IgD-negative memory B cell (primary cell): ENCODE data around the gene GNG7. TPM values are rescaled to one million over a fixed set of nuclear protein-coding genes. Genes with fewer than 3 reads are reported as not detected.
"Not testable (repeated sequence)": the region's sequence is repeated elsewhere in the genome, so short reads cannot be mapped to it uniquely, and the experiment has no call there.

ENCODE experiments used
- H3K27ac Mint-ChIP-seq, 3 donors: one replicate each; pipeline ENCODE4 v1.8.0; 2020 to 2022; ENCODE audit warnings: mild to moderate bottlenecking in 3 of 3, mixed read lengths in 3 of 3, moderate library complexity in 1 of 3
- H3K27me3 Mint-ChIP-seq: one replicate; pipeline ENCODE4 v1.8.0; 2021; ENCODE audit warnings: mixed read lengths
- H3K36me3 Mint-ChIP-seq: one replicate; pipeline ENCODE4 v1.8.0; 2020; ENCODE audit warnings: mild to moderate bottlenecking, mixed read lengths
- H3K4me1 Mint-ChIP-seq, 3 donors: one replicate each; pipeline ENCODE4 v1.8.0; 2020 to 2022; ENCODE audit warnings: mixed read lengths in 3 of 3, mild to moderate bottlenecking in 1 of 3
- H3K4me3 Mint-ChIP-seq, 4 donors: one replicate each; pipeline ENCODE4 v1.8.0; 2020 to 2022; ENCODE audit warnings: mild to moderate bottlenecking in 4 of 4, mixed read lengths in 4 of 4, moderate library complexity in 3 of 4
- H3K9me3 Mint-ChIP-seq, 3 donors: one replicate each; pipeline ENCODE4 v1.8.0; 2020 to 2021; ENCODE audit warnings: mixed read lengths in 3 of 3, mild to moderate bottlenecking in 1 of 3
- polyA plus RNA-seq: library from polyadenylated mRNA; unstranded; fragments of 300-500 nt; fragmentation: Illumina TruSeq; gene quantifications from one replicate; pipeline ENCODE4 v1.2.3, GENCODE V29; 2021

GNG7 gene
- polyA plus RNA-seq, 1 donor from 2014 or later, result 74.6 TPM

- peaks cover 23 to 31% (median 26%) of the 10 kb centered on the region in 3 donors for H3K4me1 Mint-ChIP-seq
Observed at GRCh38 chr19:2659856-2660432, 42.5 kb downstream of the GNG7 start.

DNA sequence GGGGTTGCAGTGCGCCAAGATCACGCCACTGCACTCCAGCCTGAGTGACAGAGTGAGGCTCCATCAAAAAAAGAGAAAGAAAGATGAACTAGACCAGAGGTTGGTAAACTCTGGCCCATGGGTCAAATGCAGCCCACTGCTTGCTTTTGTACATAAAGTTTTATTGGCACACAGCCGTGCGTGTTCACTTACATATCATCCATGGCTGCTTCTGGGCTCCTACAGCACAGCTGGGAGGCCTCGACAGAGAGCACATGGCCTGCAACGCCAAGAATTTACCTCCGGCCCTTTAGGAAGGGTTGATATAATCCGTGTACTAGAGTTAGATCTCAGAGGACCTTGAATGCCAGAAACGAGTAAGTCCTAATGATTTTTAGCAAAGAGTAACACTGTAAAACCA is 46.0 kb downstream of the GNG7 start:
- H3K36me3 Mint-ChIP-seq, result peaks cover 8% of the 10 kb centered on the region
- no peaks in the 10 kb centered on the region for H3K27me3 Mint-ChIP-seq
- peak overlapping the region in 2 of 3 donors; percentile 31 to 46 for H3K27ac Mint-ChIP-seq
- H3K4me3 Mint-ChIP-seq, result no peak overlapping the region
- no peaks in the 10 kb centered on the region for H3K9me3 Mint-ChIP-seq
- H3K4me1 Mint-ChIP-seq, result peaks cover 17 to 27% (median 20%) of the 10 kb centered on the region in 3 donors

More at GRCh38 chr19:2659856-2660432, 42.5 kb downstream of the GNG7 start:
- peaks cover 15% of the 10 kb centered on the region for H3K36me3 Mint-ChIP-seq
- peak overlapping the region in 1 of 4 donors; percentile 33 for H3K4me3 Mint-ChIP-seq
- H3K9me3 Mint-ChIP-seq, result peaks cover 0 to 5% (median 0%) of the 10 kb centered on the region in 3 donors
- H3K27me3 Mint-ChIP-seq, result peaks cover 3% of the 10 kb centered on the region
- H3K27ac Mint-ChIP-seq, result peak overlapping the region in 2 of 3 donors; percentile 70 to 91

- no peaks in the 10 kb centered on the region for H3K27me3 Mint-ChIP-seq
- peak overlapping the region; percentile 31 to 89 (median 64) for H3K27ac Mint-ChIP-seq
- H3K9me3 Mint-ChIP-seq, result no peaks in the 10 kb centered on the region
- H3K36me3 Mint-ChIP-seq, result peaks cover 8% of the 10 kb centered on the region
- peaks cover 17 to 32% (median 26%) of the 10 kb centered on the region in 3 donors for H3K4me1 Mint-ChIP-seq
- H3K4me3 Mint-ChIP-seq, result peak overlapping the region in 2 of 4 donors; percentile 43 to 77
Observed at GRCh38 chr19:2653710-2654707, 48.5 kb downstream of the GNG7 start.

- Mint-ChIP-seq H3K27ac (peak overlapping the region in 2 of 3 donors; percentile 71 to 90), H3K9me3 (no peaks in the 10 kb centered on the region), H3K4me3 (peak overlapping the region in 1 of 4 donors; percentile 77), H3K4me1 (peaks cover 16 to 27% (median 27%) of the 10 kb centered on the region in 3 donors), H3K27me3 (no peaks in the 10 kb centered on the region), H3K36me3 (peaks cover 12% of the 10 kb centered on the region)
Observed at GRCh38 chr19:2653218-2653617, 49.3 kb downstream of the GNG7 start.

- no peaks in the 10 kb centered on the region for H3K27me3 Mint-ChIP-seq
- H3K9me3 Mint-ChIP-seq, result no peaks in the 10 kb centered on the region
- peaks cover 13 to 27% (median 24%) of the 10 kb centered on the region in 3 donors for H3K4me1 Mint-ChIP-seq
- peaks cover 12% of the 10 kb centered on the region for H3K36me3 Mint-ChIP-seq
- peak overlapping the region; percentile 71 to 90 (median 80) for H3K27ac Mint-ChIP-seq
- peak overlapping the region in 3 of 4 donors; percentile 60 to 77 (median 67) for H3K4me3 Mint-ChIP-seq
Observed at GRCh38 chr19:2652504-2653099, 49.9 kb downstream of the GNG7 start.

DNA sequence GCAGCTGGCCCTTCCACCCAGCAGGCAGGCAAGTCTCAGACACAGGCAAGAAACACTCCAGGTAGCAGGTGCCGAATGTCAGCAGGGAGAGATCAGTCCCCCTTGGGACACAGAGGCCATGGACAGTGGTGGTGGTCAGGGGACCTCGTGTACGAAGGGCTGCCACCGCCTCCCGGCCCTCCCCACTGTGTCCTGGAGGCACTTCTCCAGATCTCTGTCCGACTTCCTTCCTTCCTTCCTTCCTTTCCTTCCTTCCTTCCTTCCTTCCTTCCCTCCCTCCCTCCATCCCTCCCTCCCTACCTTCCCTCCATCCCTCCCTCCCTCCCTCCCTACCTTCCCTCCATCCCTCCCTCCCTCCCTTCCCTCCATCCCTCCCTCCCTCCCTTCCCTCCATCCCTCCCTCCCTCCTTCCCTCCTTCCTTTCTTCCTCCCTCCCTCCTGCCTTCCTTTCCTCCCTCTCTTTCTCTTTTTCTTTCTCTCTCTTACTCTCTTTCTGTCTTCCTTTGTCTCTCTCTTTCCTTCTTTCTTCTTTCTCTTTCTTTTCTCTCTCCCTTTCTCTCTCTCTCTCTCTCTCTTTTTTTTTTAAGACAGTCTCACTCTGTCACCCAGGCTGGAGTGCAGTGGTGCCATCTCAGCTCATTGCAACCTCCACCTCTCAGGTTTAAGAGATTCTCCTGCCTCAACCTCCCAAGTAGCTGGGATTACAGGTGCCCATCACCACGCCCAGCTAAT is 51.3 kb downstream of the GNG7 start:
- H3K27me3 Mint-ChIP-seq, H3K9me3 Mint-ChIP-seq, H3K36me3 Mint-ChIP-seq, H3K4me3 Mint-ChIP-seq: not testable (repeated sequence)
- Mint-ChIP-seq H3K4me1 (peaks cover 14 to 23% (median 21%) of the 10 kb centered on the region in 3 donors), H3K27ac (peak overlapping the region in 2 of 3 donors; percentile 71 to 82)

DNA sequence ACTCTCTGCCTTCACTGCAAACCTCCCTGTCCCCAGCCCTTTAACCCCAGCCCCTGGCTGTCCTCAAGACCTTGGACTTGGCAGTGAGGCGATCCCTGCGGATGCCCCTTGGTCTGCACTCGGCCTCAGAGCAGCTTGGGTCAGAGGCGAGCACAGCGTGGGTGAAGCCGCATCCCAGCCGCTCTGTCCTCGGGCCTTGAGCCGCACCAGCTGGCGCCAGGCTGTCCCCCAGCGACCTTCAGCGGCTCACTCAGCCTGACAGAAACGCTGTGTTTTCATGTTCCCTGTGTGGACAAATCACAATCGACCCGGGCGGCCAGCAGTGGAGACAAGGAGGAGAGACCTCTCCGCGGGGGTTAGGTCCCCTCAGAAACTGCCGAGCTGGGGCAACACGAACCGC is 52.0 kb downstream of the GNG7 start:
- H3K9me3 Mint-ChIP-seq, result no peaks in the 10 kb centered on the region
- H3K36me3 Mint-ChIP-seq, result peaks cover 8% of the 10 kb centered on the region
- H3K4me1 Mint-ChIP-seq, result peaks cover 20 to 26% (median 26%) of the 10 kb centered on the region in 3 donors
- H3K4me3 Mint-ChIP-seq, result no peak overlapping the region
- H3K27ac Mint-ChIP-seq, result peak overlapping the region in 2 of 3 donors; percentile 71 to 82
- no peaks in the 10 kb centered on the region for H3K27me3 Mint-ChIP-seq

- H3K27ac Mint-ChIP-seq, result peak overlapping the region in 2 of 3 donors; percentile 64 to 85
- peaks cover 10% of the 10 kb centered on the region for H3K36me3 Mint-ChIP-seq
- H3K4me1 Mint-ChIP-seq, result peaks cover 28 to 31% (median 29%) of the 10 kb centered on the region in 3 donors
- no peaks in the 10 kb centered on the region for H3K9me3 Mint-ChIP-seq
- peak overlapping the region in 1 of 4 donors; percentile 59 for H3K4me3 Mint-ChIP-seq
- no peaks in the 10 kb centered on the region for H3K27me3 Mint-ChIP-seq
Observed at GRCh38 chr19:2648528-2648937, 54.0 kb downstream of the GNG7 start.

GRCh38 chr19:2648099-2648498 is 54.4 kb downstream of the GNG7 start:
- Mint-ChIP-seq H3K9me3 (no peaks in the 10 kb centered on the region), H3K4me1 (peaks cover 28 to 30% (median 29%) of the 10 kb centered on the region in 3 donors), H3K27me3 (no peaks in the 10 kb centered on the region), H3K4me3 (peak overlapping the region in 2 of 4 donors; percentile 37 to 59), H3K27ac (peak overlapping the region in 1 of 3 donors; percentile 85), H3K36me3 (peaks cover 10% of the 10 kb centered on the region)

DNA sequence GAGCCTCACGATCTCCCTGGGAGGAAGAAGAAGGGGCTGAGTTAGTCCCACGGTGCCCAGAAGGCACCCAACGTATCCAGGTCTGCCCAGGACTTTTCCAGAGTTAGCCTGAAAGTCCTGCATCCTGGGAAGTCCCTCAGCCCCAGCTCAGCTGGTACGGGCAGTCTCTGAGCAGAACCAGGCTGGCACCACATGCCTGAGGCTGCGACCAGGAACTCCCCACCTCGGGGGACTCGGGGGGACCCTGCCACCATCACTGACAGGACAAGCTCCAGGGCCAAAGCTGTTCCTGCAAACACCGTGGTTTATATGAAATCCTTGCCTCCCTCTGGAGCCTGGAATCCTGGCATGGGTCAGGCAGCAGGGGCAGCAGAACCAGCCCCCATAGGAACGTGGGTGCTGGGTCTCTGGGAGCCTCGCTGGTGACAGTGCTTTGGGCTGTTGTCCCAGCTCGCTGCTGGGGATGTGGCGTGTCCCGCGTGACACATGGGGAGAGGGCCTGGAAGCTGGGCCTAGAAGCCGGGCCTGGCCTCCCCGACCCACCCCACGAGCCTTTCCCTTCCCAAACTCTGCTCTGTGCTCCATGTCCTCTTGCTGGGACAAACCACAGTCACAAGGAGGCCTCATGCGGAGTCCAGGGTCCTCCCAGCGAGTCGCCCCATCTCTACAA is 55.5 kb downstream of the GNG7 start:
- H3K9me3 Mint-ChIP-seq, result no peaks in the 10 kb centered on the region
- peak overlapping the region in 1 of 4 donors; percentile 66 for H3K4me3 Mint-ChIP-seq
- no peak overlapping the region for H3K27ac Mint-ChIP-seq
- H3K27me3 Mint-ChIP-seq, result no peaks in the 10 kb centered on the region
- peaks cover 21 to 33% (median 26%) of the 10 kb centered on the region in 3 donors for H3K4me1 Mint-ChIP-seq
- peaks cover 11% of the 10 kb centered on the region for H3K36me3 Mint-ChIP-seq

DNA sequence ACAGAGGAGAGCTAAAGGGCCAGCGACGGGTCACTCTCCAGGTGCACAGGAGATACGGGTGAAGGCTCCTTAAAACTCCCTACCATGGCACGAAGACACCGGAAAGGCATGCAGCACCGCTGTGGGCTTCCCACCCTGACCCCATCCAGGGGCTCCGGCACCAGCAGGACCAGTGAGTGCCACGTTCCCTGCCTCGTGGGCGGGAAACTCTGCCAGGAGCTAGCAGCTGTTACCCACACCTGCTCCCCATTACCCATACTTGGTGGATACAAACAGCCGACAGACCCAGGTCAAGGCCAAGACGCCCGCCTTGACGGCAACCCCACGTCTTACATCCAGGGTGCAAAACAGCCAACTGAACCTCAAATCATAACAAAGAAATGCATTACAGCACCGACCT is 56.7 kb downstream of the GNG7 start:
- Mint-ChIP-seq H3K9me3 (no peaks in the 10 kb centered on the region), H3K4me1 (peaks cover 21 to 36% (median 28%) of the 10 kb centered on the region in 3 donors), H3K4me3 (peak overlapping the region in 1 of 4 donors; percentile 45), H3K36me3 (peaks cover 9% of the 10 kb centered on the region), H3K27me3 (no peaks in the 10 kb centered on the region), H3K27ac (peak overlapping the region in 2 of 3 donors; percentile 64 to 74)

- H3K27ac Mint-ChIP-seq, result peak overlapping the region in 2 of 3 donors; percentile 60 to 67
- H3K36me3 Mint-ChIP-seq, H3K27me3 Mint-ChIP-seq, H3K9me3 Mint-ChIP-seq, H3K4me3 Mint-ChIP-seq: not testable (repeated sequence)
- H3K4me1 Mint-ChIP-seq, result peaks cover 16 to 40% (median 26%) of the 10 kb centered on the region in 3 donors
Observed at GRCh38 chr19:2643123-2643737, 59.3 kb downstream of the GNG7 start.

DNA sequence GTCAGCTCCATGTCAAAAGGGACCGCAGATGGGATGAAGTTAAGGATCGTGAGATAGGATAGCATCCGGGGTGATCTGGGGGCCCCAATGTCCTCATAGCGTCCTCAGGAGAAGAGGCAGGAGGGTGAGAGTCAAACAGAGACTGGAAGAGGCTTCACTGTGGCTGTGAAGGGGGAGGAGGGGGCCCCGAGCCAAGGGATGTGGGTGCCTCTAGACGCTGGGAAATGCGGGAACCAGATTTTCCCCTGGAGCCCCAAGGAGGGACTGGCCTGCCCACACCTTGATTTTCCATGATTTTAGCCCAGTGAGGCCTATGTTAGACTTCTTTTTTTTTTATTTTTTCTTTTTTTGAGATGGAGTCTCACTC is 61.2 kb downstream of the GNG7 start:
- peak overlapping the region in 2 of 3 donors; percentile 19 to 72 for H3K27ac Mint-ChIP-seq
- H3K4me1 Mint-ChIP-seq, result peaks cover 26 to 52% (median 39%) of the 10 kb centered on the region in 3 donors
- H3K4me3 Mint-ChIP-seq, result no peak overlapping the region
- H3K9me3 Mint-ChIP-seq, result no peaks in the 10 kb centered on the region
- H3K36me3 Mint-ChIP-seq, result peaks cover 10% of the 10 kb centered on the region
- H3K27me3 Mint-ChIP-seq, result no peaks in the 10 kb centered on the region
